Stomach smooth muscle (tissue), 2 donors: Measurements from ENCODE around the gene IRAK3.
"Not testable (repeated sequence)": the region's sequence is repeated elsewhere in the genome, so short reads cannot be mapped to it uniquely, and the experiment has no call there.

Experiments
- H3K27ac ChIP-seq: one replicate; pipeline ENCODE4 v1.7.0; 2013; ENCODE audit warnings: mild to moderate bottlenecking, low read length, inconsistent platforms
- H3K27me3 ChIP-seq, 2 donors: one replicate each; pipeline ENCODE4 v1.7.0; 2013; ENCODE audit warnings: low read length in 2 of 2; ENCODE audit not compliant: insufficient read depth in 2 of 2, control insufficient read depth in 1 of 2
- H3K36me3 ChIP-seq, 2 donors: one replicate each; pipeline ENCODE4 v1.7.0; 2013; ENCODE audit warnings: low read length in 2 of 2; ENCODE audit not compliant: control insufficient read depth in 2 of 2, insufficient read depth in 2 of 2
- H3K4me1 ChIP-seq: one replicate; pipeline ENCODE4 v1.7.0; 2013; ENCODE audit warnings: low read length; ENCODE audit not compliant: control insufficient read depth, insufficient read depth
- H3K4me3 ChIP-seq, 2 donors: one replicate each; pipeline ENCODE4 v1.7.0; 2013; ENCODE audit warnings: low read length in 2 of 2
- H3K9ac ChIP-seq, 2 donors: one replicate each; pipeline ENCODE4 v1.7.0; 2013; ENCODE audit warnings: low read length in 2 of 2, mild to moderate bottlenecking in 1 of 2
- H3K9me3 ChIP-seq, 2 donors: one replicate each; pipeline ENCODE4 v1.7.0; 2013; ENCODE audit warnings: low read length in 2 of 2; ENCODE audit not compliant: control insufficient read depth in 2 of 2
- donor health status: healthy.
- donor health status: Pancreatic carcinoma.

The IRAK3 gene

DNA sequence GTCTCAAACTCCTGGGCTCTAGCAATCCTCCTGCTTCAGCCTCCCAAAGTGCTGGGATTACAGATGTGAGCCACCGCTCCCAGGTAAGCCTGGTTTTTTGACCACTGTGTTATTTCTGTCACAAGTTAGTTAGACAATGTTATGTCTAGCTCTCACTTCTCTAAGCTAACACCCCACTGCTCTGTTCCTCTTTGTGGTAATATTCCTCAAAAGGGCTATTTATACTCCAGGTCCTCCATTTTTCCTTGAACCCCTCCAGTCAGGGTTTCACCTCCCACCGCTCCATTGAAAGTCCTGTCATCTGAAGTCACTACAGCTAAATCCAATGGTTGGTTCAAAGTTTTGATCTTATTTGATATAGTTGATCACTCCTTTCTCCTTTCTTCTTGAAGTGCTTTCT lies 5.1 kb downstream of the IRAK3 start:
- H3K27ac ChIP-seq, result no peak overlapping the region
- no peak overlapping the region for H3K9ac ChIP-seq
- H3K9me3 ChIP-seq, result no peaks in the 10 kb centered on the region
- no peak overlapping the region for H3K4me3 ChIP-seq
- H3K36me3 ChIP-seq, result no peaks in the 10 kb centered on the region
- peaks cover under 1% of the 10 kb centered on the region for H3K4me1 ChIP-seq
- peaks cover under 1 to 7% of the 10 kb centered on the region in 2 donors for H3K27me3 ChIP-seq

DNA sequence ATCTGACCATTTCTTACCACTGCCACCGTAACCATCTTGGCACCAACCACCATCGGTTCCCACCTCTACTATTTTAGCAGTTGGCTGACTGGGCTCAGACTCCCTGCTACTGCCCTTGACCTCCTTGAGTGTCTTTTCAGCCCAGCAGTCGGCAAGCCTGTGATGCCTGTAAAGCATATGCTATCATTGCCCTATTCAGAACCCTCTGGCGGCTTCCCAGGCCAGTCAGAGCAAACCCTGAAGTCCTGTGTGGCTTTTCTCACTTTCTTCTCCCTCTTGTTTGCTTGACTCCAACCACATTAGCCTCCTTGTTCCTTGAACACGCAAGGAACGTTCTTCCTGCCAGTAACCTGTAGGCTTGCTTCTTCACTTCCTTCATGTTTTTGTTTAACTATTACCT lies 6.2 kb downstream of the IRAK3 start:
- Histone ChIP-seq H3K27me3 (peaks cover 0 to 6% of the 10 kb centered on the region in 2 donors), H3K4me1 (no peaks in the 10 kb centered on the region), H3K4me3 (no peak overlapping the region), H3K36me3 (no peaks in the 10 kb centered on the region), H3K9me3 (no peaks in the 10 kb centered on the region), H3K9ac (no peak overlapping the region), H3K27ac (no peak overlapping the region)

DNA sequence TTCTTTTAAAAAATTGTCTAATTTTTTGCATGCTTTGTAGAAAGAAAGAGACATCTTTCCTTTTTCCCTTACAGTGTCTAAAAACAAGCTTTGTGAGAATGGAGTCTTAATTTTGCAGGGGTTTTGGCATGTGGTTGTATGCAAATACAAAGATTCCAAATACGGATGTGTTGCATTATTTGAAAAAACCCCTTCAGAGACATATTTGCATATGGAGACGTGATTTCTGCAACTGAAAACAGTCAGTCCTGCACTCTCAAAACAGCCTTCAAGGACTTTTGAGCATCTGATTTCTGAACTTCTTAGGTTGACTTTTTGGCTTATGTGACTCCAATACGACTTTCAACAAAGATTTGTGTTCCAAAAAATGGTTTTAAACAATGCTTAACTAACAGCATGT lies 7.8 kb downstream of the IRAK3 start:
- Histone ChIP-seq H3K4me3 (no peak overlapping the region), H3K9ac (no peak overlapping the region), H3K27me3 (peaks cover 0 to 6% of the 10 kb centered on the region in 2 donors), H3K27ac (no peak overlapping the region), H3K36me3 (no peaks in the 10 kb centered on the region), H3K4me1 (no peaks in the 10 kb centered on the region), H3K9me3 (no peaks in the 10 kb centered on the region)

DNA sequence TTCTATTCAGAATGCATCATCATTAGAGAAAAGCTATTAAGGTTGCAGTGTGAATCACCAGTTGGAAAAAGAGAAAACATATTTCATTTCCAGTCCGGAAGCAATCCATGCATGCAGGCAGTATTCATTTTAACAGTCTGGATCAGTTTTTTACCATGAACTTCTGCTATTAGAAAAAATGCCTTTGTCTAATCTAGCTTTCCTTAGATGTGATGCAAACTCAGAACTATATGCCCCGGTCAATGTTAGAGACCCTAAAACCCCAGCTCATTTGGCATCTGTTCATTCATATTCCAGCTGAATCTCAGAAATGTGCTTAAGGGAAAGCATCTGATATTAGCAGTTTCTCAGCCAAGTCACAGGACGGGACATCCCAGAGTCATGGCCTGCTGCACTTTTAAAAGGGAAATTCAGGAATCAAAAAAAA lies 8.5 kb downstream of the IRAK3 start:
- Histone ChIP-seq H3K27me3 (peaks cover 0 to 6% of the 10 kb centered on the region in 2 donors), H3K27ac (no peak overlapping the region), H3K36me3 (no peaks in the 10 kb centered on the region), H3K4me3 (no peak overlapping the region), H3K4me1 (no peaks in the 10 kb centered on the region), H3K9me3 (peaks cover 0 to 2% of the 10 kb centered on the region in 2 donors), H3K9ac (no peak overlapping the region)

DNA sequence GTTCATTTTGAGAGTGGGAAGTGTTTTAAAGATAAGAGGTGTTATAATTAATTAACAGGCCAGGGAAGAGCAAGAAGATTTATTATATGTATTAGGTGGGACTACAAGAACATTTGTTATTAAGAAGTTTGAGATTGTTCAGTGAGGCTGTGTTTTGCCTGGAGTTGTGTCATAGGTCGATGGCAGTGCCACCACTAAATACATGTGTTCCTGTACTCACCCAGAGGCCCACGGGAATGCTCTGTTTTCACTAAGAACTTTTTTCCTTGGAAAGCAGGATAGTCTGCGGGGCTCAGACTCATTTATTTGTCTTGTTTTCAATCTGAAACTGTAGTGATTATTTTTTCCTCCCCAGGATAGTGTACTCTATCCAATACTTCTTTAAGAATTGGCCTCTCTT lies 10.1 kb downstream of the IRAK3 start:
- Histone ChIP-seq H3K9me3 (peaks cover 0 to 2% of the 10 kb centered on the region in 2 donors), H3K4me3 (no peak overlapping the region), H3K36me3 (no peaks in the 10 kb centered on the region), H3K27ac (no peak overlapping the region), H3K4me1 (no peaks in the 10 kb centered on the region), H3K27me3 (peaks cover 0 to 3% of the 10 kb centered on the region in 2 donors), H3K9ac (no peak overlapping the region)

DNA sequence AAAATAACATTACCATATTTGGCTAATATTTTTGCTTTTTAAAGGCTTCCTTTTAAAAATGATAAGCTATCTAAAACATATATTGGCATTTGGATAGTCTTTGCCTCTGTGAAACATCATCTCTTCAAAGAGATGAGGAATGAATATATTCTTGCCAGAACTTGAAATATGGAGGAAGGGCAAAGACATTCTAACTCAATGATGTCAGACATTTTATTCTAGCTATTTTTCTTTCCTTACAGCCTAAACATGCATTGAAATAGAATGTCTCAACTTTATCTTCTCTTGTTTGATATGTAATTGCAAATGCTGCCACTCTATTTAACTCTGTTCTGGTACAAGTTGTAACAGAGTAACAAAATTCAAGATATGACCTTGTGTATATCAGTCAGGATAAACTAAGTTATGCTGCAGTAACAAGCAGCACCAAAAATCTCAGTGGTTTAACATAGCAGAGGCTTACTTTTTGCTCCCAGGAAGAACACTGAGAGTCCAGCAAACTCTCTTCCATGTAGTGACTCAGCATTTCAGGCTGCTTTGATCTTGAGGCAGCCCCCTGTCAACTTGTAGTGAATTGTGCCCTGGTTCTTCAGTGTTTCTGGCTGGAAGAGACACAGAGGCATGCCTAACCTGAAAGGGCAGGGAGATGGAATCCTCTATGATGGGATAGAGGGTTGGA lies 11.0 kb downstream of the IRAK3 start:
- Histone ChIP-seq H3K27ac (no peak overlapping the region), H3K36me3 (no peaks in the 10 kb centered on the region), H3K9me3 (peaks cover 0 to 2% of the 10 kb centered on the region in 2 donors), H3K4me1 (no peaks in the 10 kb centered on the region), H3K27me3 (peaks cover 0 to 2% of the 10 kb centered on the region in 2 donors), H3K9ac (no peak overlapping the region), H3K4me3 (no peak overlapping the region)

DNA sequence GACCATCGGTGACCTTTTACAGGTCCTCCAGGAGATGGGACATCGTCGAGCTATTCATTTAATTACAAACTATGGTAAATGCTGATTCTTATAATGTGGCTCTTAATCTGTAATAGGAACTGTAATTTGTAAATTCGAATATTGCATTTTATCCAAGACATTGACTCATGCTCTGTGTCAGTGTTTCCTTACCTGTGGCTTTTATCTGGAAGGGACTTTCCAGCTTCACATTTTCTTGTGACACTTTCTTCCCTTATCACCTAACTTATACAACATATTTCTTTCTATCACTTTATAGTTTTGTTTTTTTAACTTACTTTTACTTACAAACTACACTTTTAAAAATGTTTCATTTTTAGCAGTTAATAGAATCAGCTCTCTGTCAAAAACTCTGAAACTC lies 14.8 kb downstream of the IRAK3 start:
- no peaks in the 10 kb centered on the region for H3K27me3 ChIP-seq
- H3K4me1 ChIP-seq, result no peaks in the 10 kb centered on the region
- H3K36me3 ChIP-seq, result no peaks in the 10 kb centered on the region
- H3K9ac ChIP-seq, result no peak overlapping the region
- H3K9me3 ChIP-seq, result peaks cover 0 to 2% of the 10 kb centered on the region in 2 donors
- H3K4me3 ChIP-seq, result no peak overlapping the region
- no peak overlapping the region for H3K27ac ChIP-seq

DNA sequence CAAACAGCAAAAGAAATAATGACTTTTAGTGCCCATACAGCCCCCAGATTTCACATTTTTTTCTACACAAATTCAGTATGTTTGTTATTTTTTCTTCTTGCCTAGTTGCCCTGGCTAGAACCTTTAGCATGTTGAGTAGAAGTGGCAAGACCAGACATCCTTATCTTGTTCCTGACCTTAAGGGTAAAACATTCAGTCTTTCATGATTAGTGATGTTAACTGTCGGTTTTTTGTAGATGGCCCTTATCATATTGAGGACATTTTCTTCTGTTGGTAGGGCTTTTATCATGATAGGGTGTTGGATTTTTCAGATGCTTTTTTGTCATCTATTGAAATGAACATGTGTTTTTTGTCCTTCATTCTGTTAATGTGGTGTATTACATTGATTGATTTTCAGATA lies 17.1 kb downstream of the IRAK3 start:
- H3K4me1 ChIP-seq, result no peaks in the 10 kb centered on the region
- no peak overlapping the region for H3K27ac ChIP-seq
- no peaks in the 10 kb centered on the region for H3K27me3 ChIP-seq
- no peak overlapping the region for H3K9ac ChIP-seq
- no peaks in the 10 kb centered on the region for H3K36me3 ChIP-seq
- H3K4me3 ChIP-seq, result no peak overlapping the region
- peaks cover 0 to 2% of the 10 kb centered on the region in 2 donors for H3K9me3 ChIP-seq

DNA sequence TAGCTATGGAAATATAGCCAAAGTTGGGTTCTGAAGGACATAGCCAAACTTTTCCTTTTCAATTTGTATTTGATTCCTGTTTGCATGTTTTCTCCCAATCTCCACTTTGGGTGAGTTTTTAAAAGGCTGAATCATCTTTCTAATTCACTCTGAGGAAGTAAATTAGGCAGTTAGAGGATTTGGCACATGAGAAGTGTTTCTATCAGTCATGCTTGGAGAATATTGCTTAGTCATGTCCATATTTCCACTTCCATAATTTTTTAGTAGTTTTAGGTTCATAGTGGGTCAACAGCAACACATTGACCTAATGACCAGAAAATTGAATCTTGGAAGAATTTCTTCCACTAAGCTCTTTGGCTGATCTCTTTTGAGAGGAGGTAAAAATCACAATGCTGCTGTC lies 21.8 kb downstream of the IRAK3 start:
- Histone ChIP-seq H3K4me3 (no peak overlapping the region), H3K27me3 (no peaks in the 10 kb centered on the region), H3K36me3 (no peaks in the 10 kb centered on the region), H3K9ac (no peak overlapping the region), H3K9me3 (no peaks in the 10 kb centered on the region), H3K4me1 (no peaks in the 10 kb centered on the region), H3K27ac (no peak overlapping the region)

DNA sequence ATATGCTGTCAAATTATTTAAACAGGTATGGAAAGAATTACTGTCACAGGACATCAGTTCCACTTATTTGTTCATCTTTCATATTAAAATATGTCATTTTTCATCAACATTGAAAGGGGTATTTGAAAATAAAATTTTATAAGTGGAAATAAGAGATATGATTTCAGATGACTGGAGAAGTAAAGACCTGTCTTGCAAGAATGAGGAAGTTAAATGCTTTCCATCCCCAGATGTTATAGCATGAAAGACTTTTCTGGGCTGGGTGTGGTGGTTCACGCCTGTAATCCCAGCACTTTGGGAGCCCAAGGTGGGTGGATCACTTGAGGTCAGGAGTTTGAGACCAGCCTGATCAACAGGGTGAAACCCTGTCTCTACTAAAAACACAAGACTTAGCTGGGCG lies 22.6 kb downstream of the IRAK3 start:
- not testable (repeated sequence) for H3K4me1 ChIP-seq, H3K9ac ChIP-seq, H3K9me3 ChIP-seq, H3K27me3 ChIP-seq, H3K27ac ChIP-seq, H3K36me3 ChIP-seq, H3K4me3 ChIP-seq

DNA sequence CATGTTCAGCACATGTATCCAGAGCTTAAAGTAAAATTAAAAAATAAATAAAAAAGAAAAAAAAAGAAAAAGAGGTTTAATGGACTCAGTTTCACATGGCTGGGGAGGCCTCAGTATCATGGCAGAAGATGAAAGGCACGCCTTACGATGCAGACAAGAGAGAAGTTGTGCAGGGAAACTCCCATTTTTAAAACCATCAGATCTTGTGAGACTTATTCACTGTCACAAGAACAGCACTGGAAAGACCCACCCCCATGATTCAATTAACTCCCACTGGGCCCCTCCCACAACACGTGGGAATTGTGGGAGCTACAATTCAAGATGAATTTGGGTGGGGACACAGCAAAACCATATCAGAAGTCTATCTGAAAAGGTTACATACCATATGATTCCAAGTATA lies 24.0 kb downstream of the IRAK3 start:
- H3K27me3 ChIP-seq, H3K9ac ChIP-seq, H3K36me3 ChIP-seq, H3K27ac ChIP-seq, H3K4me1 ChIP-seq, H3K4me3 ChIP-seq, H3K9me3 ChIP-seq: not testable (repeated sequence)
